NCI-H146 treated with DMSO at 0.1 percent for 48 hours (cell line): ENCODE data around the gene BCL2L11.

Source experiments
- DNase-seq: peaks from one replicate; lab custom pipeline; 2025; ENCODE audit not compliant: unreplicated experiment; lab: John Stamatoyannopoulos, UW

The BCL2L11 gene

GRCh38 chr2:111190816-111191540, 70.3 kb downstream of the BCL2L11 start:
- no peak for DNase-seq

GRCh38 chr2:111191877-111192276, 71.2 kb downstream of the BCL2L11 start:
- no peak for DNase-seq

DNA sequence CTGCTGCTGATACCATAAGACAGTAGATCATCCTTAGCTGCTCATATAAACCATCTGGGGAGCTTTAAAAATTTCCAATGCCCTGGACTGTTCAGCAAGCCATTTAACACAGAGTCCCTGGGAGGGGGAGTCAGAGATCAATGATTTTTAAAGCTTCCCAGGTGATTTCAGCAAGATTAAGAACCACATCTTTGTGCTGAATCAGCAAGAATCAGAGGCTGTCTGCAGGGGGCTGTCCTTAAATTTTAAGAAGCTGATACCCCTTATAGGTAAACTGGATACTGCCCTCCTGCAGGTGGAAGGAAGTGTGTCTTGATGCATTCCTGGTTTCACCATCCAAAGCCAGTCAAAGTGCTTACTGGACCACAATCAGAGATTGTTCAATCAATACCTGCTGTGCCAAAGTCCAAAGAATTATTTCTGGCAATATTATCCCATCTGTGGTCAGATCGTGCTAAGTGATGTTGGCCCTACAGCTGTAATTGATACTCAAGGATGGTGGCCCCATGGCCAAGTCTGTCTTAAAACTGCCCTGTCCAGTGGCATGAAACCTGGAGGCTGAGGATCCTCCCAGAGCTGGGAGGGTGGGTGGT, 72.2 kb downstream of the BCL2L11 start:
- no peak for DNase-seq

DNA sequence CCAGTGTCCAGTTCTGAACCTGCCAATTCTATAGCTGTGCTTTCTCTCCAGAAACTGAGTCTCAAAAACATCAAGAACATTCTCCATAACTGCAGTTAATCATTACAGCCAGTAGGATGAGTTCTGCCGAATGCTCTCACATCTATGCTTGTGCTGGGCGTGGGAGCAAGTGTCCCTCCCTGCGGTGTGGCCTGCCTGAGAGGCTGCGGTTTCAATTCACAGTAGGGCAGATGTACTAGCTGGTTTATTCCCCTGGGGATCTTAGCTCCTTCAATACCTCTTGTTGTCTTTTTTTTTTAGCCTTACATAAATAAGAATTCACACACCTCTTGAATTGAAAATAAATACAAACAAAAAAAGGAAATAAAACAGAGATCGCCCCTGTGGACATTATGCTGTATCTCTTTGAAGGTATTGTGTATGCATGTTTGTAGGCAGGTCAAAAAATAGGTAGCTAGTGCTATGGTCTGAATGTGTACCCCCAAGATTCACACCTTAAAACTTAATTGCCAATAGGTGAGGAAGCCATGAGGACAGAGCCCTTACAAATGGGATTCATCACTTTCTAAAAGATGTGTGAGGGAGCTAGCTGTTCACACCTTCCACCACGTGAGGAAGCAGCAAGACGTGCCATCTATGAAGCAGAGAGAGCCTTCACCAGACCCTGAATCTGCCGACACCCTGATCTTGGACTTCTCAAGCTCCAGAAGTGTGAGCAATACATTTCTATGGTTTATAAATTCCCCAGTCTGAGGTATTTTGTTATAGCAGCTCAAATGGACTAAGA, 74.3 kb downstream of the BCL2L11 start:
- no peak for DNase-seq

GRCh38 chr2:111196435-111196834, 75.7 kb downstream of the BCL2L11 start:
- DNase-seq = no peak

DNA sequence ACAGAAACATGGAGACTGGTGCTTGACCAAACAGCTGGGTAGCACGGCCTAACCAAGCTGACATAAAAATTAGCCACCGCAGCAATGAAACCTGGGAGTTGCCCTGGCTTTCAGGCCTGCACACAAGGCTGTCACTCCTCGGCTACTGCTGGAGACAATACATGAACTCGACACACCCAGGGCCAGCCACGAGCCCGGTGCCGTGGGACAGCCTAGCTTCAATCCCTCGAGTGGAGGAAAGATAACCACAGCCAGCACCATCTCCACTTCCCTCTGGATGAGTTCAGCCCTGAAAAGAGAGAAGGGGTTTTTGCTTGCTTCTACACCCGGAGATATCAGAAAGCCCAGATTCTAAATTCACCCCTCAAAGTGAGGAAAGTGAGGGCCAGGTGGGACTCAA, 78.0 kb downstream of the BCL2L11 start:
- DNase-seq = no peak

GRCh38 chr2:111199840-111200239, 79.1 kb downstream of the BCL2L11 start:
- peak; percentile 37 for DNase-seq

GRCh38 chr2:111200333-111200881, 79.7 kb downstream of the BCL2L11 start:
- DNase-seq = peak; percentile 96

GRCh38 chr2:111201214-111201613, 80.5 kb downstream of the BCL2L11 start:
- no peak for DNase-seq

GRCh38 chr2:111202266-111203040, 81.7 kb downstream of the BCL2L11 start:
- DNase-seq = no peak

GRCh38 chr2:111204706-111205105, 84.0 kb downstream of the BCL2L11 start:
- no peak for DNase-seq

GRCh38 chr2:111205774-111206173, 85.1 kb downstream of the BCL2L11 start:
- no peak for DNase-seq

GRCh38 chr2:111207851-111208250, 87.1 kb downstream of the BCL2L11 start:
- DNase-seq = no peak

DNA sequence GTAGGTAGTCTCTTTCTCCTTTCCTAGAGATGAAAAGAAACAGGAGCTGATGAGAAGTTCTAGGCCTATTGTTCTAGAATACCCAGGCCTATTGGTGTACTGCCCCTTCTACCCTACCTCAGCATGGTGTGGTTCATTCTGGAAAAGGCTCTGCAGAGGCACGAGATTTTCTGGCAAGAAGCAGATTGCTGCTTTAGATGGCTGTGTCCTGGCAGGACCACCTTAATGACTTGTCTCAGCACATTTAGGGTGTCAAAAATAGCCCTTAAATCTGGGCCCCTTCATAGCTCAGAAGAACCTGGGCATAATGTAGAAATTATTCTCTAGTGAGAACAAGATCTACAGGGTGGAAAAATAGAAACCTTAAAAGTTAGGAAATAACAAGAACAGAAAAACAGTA, 87.9 kb downstream of the BCL2L11 start:
- DNase-seq = no peak

DNA sequence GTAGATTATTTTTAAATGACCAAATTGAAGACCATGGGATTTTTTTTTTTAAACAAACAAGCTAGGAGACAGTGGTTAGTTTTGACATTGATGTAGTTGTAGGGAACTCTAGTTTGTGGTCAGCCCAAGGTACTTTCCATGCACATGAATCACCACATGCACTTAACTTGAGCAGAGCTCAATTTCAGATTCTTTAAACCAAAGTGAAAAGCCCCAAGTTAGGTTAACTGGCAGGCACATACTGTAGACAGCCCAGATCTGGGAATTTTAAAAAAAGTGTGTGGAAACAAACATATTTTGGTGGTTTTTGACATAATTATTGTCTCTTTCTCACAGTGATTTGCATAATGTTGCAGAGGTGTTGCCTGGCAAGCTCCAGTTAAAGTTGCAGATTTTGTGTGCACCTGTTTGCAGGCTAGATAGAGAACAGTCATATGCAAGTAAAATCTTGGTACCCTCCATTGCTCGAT, 88.4 kb downstream of the BCL2L11 start:
- no peak for DNase-seq

DNA sequence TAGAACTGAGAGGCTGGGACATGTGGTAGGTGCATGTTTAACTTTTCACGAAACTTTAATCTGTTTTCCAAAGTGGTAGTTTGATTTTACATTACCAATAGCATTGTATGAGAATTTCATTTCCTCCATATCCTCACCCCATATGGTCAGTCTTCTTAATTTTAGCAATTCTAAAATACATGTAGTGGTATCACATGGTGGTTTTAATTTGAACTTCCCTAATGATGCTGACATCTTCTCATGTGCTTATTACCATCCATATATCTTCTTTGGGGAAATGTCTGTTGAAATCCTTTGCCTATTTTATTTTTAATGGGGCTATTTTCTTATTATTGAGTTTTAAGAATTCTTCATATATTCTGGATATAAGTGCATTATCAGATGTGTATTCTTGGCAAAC, 89.3 kb downstream of the BCL2L11 start:
- no peak for DNase-seq

DNA sequence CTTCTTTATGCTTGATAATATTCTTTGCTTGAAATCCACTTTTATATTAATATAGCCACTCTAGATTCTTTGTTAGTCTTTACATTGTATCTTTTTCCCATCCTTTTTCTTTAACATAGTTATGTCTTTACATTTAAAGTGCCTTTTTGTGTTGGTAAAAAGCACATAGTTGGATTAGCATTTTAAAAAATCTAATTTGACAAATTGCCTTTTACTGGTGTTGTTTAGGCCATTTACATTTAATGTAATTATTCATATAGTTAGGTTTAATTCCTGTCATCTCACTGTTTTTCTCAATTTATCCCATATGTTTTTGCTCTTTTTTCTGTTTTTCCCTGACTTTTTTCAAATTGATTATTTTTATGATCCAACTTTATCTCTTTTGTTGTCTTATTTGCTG, 93.2 kb downstream of the BCL2L11 start:
- no peak for DNase-seq

- no peak for DNase-seq
Observed at GRCh38 chr2:111216811-111217652, 96.3 kb downstream of the BCL2L11 start.
